A673 (cell line): ENCODE results near the gene PIM3.

Source experiments
- EZH2 ChIP-seq: fragments of 200-600 bp; sonication (generic); IDR thresholded peaks from 2 replicates; pipeline ENCODE4 v1.6.1; 2017; ENCODE audit warnings: borderline replicate concordance, low read depth, mild to moderate bottlenecking, mixed read lengths, antibody characterized with exemption, low read length; ENCODE audit not compliant: poor library complexity, severe bottlenecking
- TF ChIP-seq, protein P1 (sequence below): fragments of 300-800, 200-600 bp; sonication (generic); conservative IDR thresholded peaks from 2 replicates; pipeline ENCODE4 v1.5.1; 2017; ENCODE audit warnings: low read depth, mild to moderate bottlenecking, antibody characterized with exemption, low read length, moderate library complexity, mixed read lengths

- TF ChIP-seq, protein P1, sequence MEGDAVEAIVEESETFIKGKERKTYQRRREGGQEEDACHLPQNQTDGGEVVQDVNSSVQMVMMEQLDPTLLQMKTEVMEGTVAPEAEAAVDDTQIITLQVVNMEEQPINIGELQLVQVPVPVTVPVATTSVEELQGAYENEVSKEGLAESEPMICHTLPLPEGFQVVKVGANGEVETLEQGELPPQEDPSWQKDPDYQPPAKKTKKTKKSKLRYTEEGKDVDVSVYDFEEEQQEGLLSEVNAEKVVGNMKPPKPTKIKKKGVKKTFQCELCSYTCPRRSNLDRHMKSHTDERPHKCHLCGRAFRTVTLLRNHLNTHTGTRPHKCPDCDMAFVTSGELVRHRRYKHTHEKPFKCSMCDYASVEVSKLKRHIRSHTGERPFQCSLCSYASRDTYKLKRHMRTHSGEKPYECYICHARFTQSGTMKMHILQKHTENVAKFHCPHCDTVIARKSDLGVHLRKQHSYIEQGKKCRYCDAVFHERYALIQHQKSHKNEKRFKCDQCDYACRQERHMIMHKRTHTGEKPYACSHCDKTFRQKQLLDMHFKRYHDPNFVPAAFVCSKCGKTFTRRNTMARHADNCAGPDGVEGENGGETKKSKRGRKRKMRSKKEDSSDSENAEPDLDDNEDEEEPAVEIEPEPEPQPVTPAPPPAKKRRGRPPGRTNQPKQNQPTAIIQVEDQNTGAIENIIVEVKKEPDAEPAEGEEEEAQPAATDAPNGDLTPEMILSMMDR: no peak
- TF ChIP-seq EZH2: no peak
Observed at GRCh38 chr22:49957826-49958365, 2.7 kb upstream of the PIM3 start.
